ES-I3 (cell line): ENCODE measurements around the gene ZFP64.
"Not testable (repeated sequence)": the region's sequence is repeated elsewhere in the genome, so short reads cannot be mapped to it uniquely, and the experiment has no call there.

Experiments used
- H3K36me3 ChIP-seq: 2 replicates; pipeline ENCODE4 v1.6.1; 2013; ENCODE audit warnings: mild to moderate bottlenecking, low read length, control low read depth, moderate library complexity; ENCODE audit not compliant: insufficient read depth
- H3K4me1 ChIP-seq: 2 replicates; pipeline ENCODE4 v1.6.1; 2013; ENCODE audit warnings: mild to moderate bottlenecking, control low read depth, low read length; ENCODE audit not compliant: insufficient read depth
- H3K9ac ChIP-seq: 2 replicates; pipeline ENCODE4 v1.6.1; 2013; ENCODE audit warnings: low read depth, mild to moderate bottlenecking, low read length, moderate library complexity
- H3K9me3 ChIP-seq: 2 replicates; pipeline ENCODE4 v1.6.1; 2013; ENCODE audit warnings: mild to moderate bottlenecking, low read length, moderate library complexity; ENCODE audit not compliant: control insufficient read depth, insufficient read depth

ZFP64 gene

DNA sequence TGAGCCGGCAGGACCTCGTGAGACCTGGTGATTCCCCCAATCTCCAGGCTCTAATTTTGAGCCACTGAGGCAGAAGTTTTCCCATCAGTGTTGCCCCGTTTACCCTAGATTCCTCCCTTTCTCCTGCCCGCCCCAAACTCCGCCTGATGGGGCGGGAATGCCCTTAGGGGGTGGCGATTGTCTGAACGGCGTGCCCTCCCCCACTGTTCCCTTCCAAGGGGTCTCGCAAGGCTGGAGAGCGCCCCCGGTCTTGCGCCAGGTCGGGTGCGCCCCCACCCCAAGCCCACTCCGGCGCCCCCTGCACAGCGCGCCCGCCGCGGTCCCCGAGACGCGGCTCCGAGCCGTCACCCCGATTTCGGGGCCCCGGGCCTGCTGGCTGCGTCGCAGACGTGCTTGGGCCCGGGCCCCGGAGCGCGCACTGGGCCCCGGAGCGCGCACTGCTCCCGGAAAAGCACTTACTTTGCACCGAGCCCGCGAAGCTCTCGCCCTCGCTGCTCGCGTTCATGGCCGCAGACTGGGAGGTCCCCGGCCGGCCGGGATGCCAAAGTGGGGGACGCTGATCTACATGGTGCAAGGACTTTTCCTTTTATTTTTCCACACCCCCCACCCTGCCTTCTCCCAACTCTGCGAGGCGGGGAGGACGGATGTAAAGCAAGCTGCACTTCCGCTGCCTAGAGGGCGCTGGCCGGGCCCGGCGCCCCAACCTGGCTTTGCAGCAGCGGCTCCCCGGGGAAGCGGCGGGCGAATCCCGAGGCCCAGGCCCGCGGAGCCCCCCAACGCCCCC lies at the start of gene ZFP64:
Gene ZFP64, minus strand, starts transcription at position 648 of the 784 bp plus-strand sequence. Its CDS starts 143 bp downstream, at position 505.
- Histone ChIP-seq H3K36me3 (no peaks in the 10 kb centered on the region; the same call in 1 of the 2 replicates), H3K4me1 (no peaks in the 10 kb centered on the region; the same call in 1 of the 2 replicates), H3K9me3 (no peaks in the 10 kb centered on the region), H3K9ac (peak within 1 kb of the TSS; percentile 100)

DNA sequence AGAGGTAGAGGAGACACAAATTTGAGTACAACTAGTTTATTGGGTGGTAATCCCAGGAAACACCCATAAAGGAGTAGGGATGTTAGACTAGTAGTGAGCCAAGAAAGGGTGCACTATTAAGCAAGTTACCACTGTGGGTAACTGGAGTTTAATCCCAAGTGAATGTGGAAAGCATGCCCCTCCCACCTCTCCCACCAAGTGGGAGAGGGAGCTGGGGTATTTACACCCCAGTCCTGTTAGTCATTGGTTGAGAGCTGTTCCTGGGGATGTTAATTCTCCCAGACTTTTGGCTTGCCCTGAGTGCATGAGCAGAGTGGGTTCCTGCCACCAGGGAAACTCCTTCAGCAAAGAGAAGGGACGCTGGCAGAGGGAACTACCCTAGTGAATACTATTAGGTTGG lies 49.2 kb upstream of the ZFP64 start:
- Histone ChIP-seq H3K9ac (no peak overlapping the region), H3K36me3 (no peaks in the 10 kb centered on the region), H3K9me3 (no peaks in the 10 kb centered on the region), H3K4me1 (no peaks in the 10 kb centered on the region)

DNA sequence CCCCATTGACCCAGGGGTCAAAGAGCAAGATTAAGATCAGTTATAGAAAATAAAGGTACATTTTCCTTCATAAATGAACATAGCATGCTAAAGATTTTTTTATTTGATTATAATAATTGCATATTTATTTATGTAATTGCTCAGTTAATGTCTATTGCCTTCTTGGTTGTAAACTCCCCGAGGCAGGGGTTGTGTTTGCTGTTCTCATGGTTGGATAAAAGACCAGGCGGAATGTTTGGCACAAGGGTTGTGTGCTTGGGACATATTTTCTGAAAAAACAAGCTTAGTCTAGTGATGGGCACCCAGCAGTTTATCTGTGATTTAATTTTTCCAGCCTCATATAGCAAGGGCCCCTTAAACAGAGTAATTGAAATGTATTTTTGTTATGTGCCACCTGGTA lies 47.5 kb upstream of the ZFP64 start:
- Histone ChIP-seq H3K9ac (no peak overlapping the region), H3K36me3 (no peaks in the 10 kb centered on the region), H3K4me1 (no peaks in the 10 kb centered on the region), H3K9me3 (no peaks in the 10 kb centered on the region)

DNA sequence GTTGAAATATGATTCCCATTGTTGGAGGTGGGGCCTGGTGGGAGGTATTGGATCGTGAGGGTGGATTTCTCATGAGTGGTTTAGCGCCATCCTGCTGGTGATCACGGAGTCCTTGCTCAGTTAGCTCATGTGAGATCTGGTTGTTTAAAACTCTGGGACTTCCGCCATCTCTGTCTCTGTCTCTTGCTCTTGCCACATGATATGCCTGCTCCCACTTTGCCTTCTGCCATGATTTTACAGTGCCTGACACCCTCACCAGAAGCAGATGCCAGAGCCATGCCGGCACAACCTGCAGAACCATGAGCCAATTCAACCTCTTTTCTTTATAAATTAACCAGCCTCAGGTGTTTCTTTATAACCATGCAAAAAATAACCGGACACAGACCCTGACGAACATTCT lies 44.7 kb upstream of the ZFP64 start:
- H3K9me3 ChIP-seq: no peaks in the 10 kb centered on the region
- no peaks in the 10 kb centered on the region for H3K4me1 ChIP-seq
- no peaks in the 10 kb centered on the region for H3K36me3 ChIP-seq
- H3K9ac ChIP-seq: no peak overlapping the region

DNA sequence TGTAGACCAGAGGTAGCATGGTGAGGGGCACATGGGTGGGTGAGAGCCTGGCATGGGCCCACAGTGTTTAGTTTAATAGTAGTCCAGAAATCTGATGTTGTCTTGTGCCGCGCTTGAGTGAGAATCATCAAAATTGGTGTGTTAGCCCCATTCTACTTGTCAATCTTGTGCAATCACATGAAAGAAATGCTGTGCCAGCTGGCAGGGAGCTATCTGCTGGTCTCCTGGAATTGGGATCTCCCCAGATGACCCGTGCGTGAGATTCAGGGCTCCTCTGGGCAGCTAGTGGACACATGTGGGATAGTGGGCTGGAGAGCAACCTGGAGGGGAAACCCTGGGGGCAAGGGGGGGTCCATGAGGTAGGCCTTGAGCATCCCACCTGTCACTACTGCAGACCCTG lies 43.5 kb upstream of the ZFP64 start:
- no peak overlapping the region for H3K9ac ChIP-seq
- no peaks in the 10 kb centered on the region for H3K9me3 ChIP-seq
- no peaks in the 10 kb centered on the region for H3K36me3 ChIP-seq
- no peaks in the 10 kb centered on the region for H3K4me1 ChIP-seq

DNA sequence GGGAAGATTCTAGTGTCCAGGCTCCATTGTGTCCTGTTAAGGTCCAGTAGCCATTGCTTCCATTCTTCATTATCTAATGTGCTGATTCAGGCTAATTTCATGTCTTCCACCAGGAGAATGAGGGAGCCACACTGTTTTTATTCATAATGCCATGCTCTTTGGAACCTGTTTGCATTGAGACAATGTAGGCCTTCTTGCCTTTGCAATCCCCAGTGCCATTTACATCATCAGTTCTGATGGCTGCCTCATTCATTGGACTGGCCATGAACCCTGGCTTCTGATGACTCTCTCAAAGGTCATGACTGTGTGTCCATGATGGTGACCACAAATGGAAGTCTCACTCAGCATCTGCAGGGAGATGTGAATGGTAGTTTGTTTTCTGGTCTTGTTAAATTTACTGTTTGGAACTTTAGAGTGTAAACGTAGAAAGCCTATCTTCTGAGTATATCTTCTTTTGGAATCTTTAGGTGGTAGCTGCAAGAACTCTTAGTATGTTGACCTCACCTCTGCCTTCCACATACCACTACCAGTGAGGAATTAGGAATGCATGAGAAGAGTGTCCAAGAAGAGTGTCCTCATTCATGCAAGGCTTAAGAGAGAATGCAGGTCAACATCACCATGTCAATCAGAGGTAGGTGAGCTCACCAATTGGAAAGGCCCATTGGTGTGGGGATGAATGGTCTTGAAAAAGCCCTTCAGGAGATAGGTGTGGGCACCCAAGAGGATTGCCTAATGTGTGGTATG lies 42.9 kb upstream of the ZFP64 start:
- H3K9ac ChIP-seq: no peak overlapping the region
- no peaks in the 10 kb centered on the region for H3K4me1 ChIP-seq
- H3K36me3 ChIP-seq: no peaks in the 10 kb centered on the region
- H3K9me3 ChIP-seq: no peaks in the 10 kb centered on the region

DNA sequence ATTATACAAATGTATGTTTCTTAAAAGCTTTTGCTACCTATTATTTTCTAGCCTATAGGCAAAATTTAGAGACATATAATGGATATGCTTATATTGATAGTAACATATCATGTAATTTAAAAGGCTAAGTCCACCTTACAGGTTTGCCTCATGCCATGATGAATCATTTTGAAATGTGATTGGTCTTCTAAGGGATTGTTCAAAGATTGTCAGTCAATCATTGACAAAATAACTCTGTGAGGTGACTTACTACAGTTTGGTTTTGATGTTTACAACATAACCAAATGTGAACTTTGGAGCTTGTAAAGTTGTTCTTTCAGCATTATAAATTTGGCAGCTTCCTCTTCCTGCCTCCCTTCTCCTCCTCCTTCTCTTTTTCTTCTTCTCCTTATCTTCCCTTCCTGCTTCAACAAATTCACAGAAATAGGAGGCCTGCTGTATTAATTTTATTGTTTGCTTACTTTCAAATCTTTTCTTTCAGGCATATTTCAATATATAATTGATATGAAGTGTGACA lies 39.7 kb upstream of the ZFP64 start:
- H3K36me3 ChIP-seq: no peaks in the 10 kb centered on the region
- no peak overlapping the region for H3K9ac ChIP-seq
- H3K9me3 ChIP-seq: no peaks in the 10 kb centered on the region
- H3K4me1 ChIP-seq: no peaks in the 10 kb centered on the region

DNA sequence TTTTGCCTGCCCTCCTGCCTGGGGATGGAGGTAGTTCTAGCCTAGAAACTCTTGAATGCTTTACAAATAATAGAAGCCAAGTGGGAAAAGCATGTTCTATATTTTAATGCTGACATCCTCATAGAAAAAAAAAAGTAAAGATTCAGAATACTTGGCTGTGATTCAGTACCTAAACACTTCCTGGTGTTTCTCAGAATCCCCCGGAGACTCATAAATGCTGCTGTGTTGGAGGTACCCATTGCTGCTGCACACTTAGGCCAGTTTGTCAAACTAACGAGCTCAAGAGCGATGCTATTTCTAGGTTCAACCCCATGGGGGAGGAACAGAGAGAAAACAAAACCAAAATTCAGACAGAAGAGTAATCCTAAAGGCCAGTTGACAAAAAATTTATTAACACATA lies 38.8 kb upstream of the ZFP64 start:
- no peaks in the 10 kb centered on the region for H3K36me3 ChIP-seq
- H3K9me3 ChIP-seq: no peaks in the 10 kb centered on the region
- no peaks in the 10 kb centered on the region for H3K4me1 ChIP-seq
- no peak overlapping the region for H3K9ac ChIP-seq

DNA sequence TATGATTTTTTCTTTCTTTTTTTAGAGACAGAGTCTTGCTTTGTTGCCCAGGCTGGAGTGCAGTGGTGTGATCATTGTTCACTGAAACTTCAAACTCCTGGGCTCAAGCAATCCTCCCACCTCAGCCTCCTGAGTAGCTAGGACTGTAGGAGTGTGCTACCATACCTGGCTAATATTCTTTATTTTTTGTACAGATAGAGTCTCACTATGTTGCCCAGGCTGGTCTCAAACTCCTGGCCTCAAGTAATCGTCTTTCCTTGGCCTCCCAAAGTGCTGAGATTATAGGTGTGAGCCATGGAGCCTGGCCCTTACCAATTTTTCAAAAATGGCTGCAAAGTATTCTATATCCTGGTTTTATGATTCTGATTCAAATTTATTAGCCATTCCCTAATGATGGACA lies 37.8 kb upstream of the ZFP64 start:
- not testable (repeated sequence) for H3K36me3 ChIP-seq, H3K9me3 ChIP-seq, H3K9ac ChIP-seq, H3K4me1 ChIP-seq

DNA sequence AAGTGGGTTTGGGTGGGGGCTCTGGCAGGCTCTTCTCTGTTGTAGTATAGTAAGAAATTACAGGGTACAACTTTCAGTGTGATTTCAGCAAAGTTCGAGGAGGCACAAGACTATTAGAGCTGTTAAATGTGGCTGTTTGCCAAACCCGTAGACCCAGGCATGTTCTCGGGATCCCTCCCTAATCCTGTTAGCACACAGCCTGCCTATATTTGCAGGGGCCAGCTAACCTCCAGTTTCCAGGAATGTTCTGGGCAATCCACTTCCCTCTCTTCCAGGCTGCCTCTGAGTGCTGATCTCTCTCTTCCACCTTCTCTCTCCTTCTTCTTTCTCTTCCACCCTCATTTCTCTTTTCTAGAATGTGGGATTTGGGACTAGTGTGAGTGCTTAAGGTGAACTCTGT lies 34.8 kb upstream of the ZFP64 start:
- no peak overlapping the region for H3K9ac ChIP-seq
- H3K36me3 ChIP-seq: no peaks in the 10 kb centered on the region
- H3K9me3 ChIP-seq: no peaks in the 10 kb centered on the region
- no peaks in the 10 kb centered on the region for H3K4me1 ChIP-seq

DNA sequence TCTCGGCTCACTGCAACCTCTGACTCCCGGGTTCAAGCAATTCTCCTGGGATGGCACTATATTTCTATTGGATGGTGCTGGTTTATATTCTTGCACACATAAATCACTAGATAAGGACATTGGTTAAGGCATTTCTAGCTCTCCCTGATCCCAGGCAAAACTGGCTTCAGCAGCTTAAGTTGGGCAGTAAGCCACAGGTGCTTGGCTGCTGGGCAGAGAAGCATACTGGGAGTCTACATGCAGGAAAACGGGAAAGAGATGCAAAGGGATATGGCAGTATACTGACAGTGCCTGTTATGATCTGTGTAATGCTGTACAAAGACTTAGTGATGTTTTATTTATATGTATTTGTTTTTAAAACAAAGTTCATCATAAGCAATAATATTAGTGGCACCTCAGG lies 33.3 kb upstream of the ZFP64 start:
- H3K9me3 ChIP-seq: no peaks in the 10 kb centered on the region; the same call in none of the 2 replicates
- H3K4me1 ChIP-seq: no peaks in the 10 kb centered on the region

DNA sequence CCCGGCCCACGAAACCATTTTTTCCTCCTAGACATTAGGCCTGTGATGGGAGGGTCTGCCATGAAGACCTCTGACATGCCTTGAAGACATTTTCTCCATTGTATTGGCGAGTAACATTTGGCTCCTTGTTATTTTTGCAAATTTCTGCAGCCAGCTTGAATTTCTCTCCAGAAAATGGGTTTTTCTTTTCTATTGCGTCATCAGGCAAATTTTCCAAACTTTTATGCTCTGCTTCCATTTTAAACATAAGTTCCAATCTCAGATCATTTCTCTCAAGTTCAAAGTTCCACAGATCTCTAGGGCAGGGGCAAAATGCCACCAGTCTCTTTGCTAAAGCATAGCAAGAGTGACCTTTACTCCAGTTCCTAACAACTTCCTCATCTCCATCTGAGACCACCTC lies 29.8 kb upstream of the ZFP64 start:
- H3K36me3 ChIP-seq, H3K4me1 ChIP-seq, H3K9ac ChIP-seq, H3K9me3 ChIP-seq: not testable (repeated sequence)

More for the DNA sequence above, 33.3 kb upstream of the ZFP64 start:
- Histone ChIP-seq H3K36me3 (no peaks in the 10 kb centered on the region), H3K9ac (no peak overlapping the region)

DNA sequence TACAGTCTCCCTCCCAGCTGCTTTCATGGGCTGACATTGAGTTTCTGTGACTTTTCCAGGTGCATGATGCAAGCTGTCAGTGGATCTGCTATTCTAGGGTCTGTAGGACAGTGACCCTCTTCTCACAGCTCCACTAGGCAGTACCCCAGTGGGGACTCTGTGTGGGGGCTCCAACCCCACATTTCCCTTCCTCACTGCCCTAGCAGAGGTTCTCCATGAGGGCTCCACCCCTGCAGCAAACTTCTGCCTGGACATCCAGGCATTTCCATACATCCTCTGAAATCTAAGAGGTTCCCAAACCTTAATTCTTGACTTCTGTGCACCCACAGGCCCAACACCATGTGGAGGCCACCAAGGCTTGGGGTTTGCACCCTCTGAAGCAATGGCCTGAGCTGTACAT lies 29.3 kb upstream of the ZFP64 start:
- not testable (repeated sequence) for H3K4me1 ChIP-seq, H3K9me3 ChIP-seq, H3K9ac ChIP-seq, H3K36me3 ChIP-seq

DNA sequence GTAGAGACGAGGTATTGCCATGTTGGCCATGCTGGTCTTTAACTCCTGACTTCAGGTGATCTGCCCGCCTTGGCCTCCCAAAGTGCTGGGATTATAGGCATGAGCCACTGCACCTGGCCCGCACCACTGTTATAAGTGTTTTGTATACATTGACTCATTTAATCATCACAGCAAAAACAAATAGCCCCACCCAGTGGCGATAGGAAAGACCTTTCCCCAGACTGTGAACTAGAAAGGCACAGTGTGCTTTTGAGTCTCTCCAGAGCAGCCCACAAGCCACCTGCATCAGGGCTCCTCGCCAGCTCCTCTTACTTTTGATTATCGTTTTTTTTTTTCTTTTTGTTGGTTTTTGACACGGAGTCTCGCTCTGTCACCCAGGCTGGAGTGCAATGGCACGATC lies 27.9 kb upstream of the ZFP64 start:
- H3K36me3 ChIP-seq: no peaks in the 10 kb centered on the region
- H3K9me3 ChIP-seq: no peaks in the 10 kb centered on the region; the same call in none of the 2 replicates
- no peaks in the 10 kb centered on the region for H3K4me1 ChIP-seq
- no peak overlapping the region for H3K9ac ChIP-seq
